Spleen (tissue), 11 donors: Measurements from ENCODE around the gene C11orf54. TPM values are rescaled to one million over a fixed set of nuclear protein-coding genes. Genes with fewer than 3 reads are reported as not detected.
"Not testable (repeated sequence)": the region's sequence is repeated elsewhere in the genome, so short reads cannot be mapped to it uniquely, and the experiment has no call there.

Source experiments
- DNase-seq: peaks from one replicate; pipeline ENCODE4 v3.0.0-alpha.2; 2020
- H3K27ac ChIP-seq, 8 donors: fragments of 200-600 bp; sonication (generic) in 7 of 8; 1 replicate in 4 of 8; 2 replicates in 4 of 8; pipeline versions ENCODE4 v1.5.0 to v1.8.0; 2016 to 2021; ENCODE audit warnings: inconsistent platforms in 4 of 8, mild to moderate bottlenecking in 4 of 8, moderate library complexity in 1 of 8
- H3K27me3 ChIP-seq, 7 donors: fragments of 200-600 bp; sonication (generic) in 6 of 7; replicated peaks in 1 of 7; 1 replicate in 4 of 7; 2 replicates in 3 of 7; pipeline versions ENCODE4 v1.5.0 to v1.8.0; 2016 to 2021; ENCODE audit warnings: inconsistent platforms in 3 of 7, mild to moderate bottlenecking in 1 of 7
- H3K36me3 ChIP-seq, 6 donors: fragments of 200-600 bp; sonication (generic) in 5 of 6; 1 replicate in 4 of 6; 2 replicates in 2 of 6; pipeline versions ENCODE4 v1.5.0 to v1.8.0; 2016 to 2021; ENCODE audit warnings: inconsistent platforms in 2 of 6
- H3K4me1 ChIP-seq, 6 donors: fragments of 200-600 bp; sonication (generic) in 5 of 6; 1 replicate in 3 of 6; 2 replicates in 3 of 6; pipeline versions ENCODE4 v1.5.0 to v1.8.0; 2016 to 2021; ENCODE audit warnings: inconsistent platforms in 3 of 6
- H3K4me3 ChIP-seq, 8 donors: fragments of 200-600 bp; sonication (generic) in 7 of 8; 1 replicate in 4 of 8; 2 replicates in 4 of 8; pipeline versions ENCODE4 v1.5.0 to v1.8.0; 2016 to 2021; ENCODE audit warnings: inconsistent platforms in 4 of 8, mild to moderate bottlenecking in 4 of 8, moderate library complexity in 2 of 8
- H3K9me3 ChIP-seq, 8 donors: fragments of 200-600 bp; sonication (generic) in 7 of 8; 1 replicate in 4 of 8; 2 replicates in 4 of 8; pipeline versions ENCODE4 v1.5.0 to v1.8.0; 2016 to 2021; ENCODE audit warnings: inconsistent platforms in 4 of 8
- CTCF ChIP-seq, 11 experiments: fragments of 200-600 bp in 7 of 11; fragments of 450-650 bp in 4 of 11; sonication (generic) in 4 of 11; IDR thresholded peaks in 8 of 11; conservative IDR thresholded peaks in 3 of 11; 1 replicate in 7 of 11; 2 replicates in 4 of 11; pipeline versions ENCODE4 v1.4.0 to v1.8.0; 2016 to 2021; ENCODE audit warnings: antibody characterized with exemption in 11 of 11, inconsistent platforms in 4 of 11, mild to moderate bottlenecking in 1 of 11
- POLR2A ChIP-seq, 3 donors: fragments of 450-650 bp; IDR thresholded peaks; one replicate each; pipeline ENCODE4 v1.5.1; 2017; ENCODE audit warnings: antibody characterized with exemption in 3 of 3, mild to moderate bottlenecking in 1 of 3
- POLR2AphosphoS5 ChIP-seq, 3 donors: sonication (generic); formaldehyde crosslinking; IDR thresholded peaks; one replicate each; pipeline ENCODE4 v1.5.1; 2017; ENCODE audit warnings: antibody characterized with exemption in 3 of 3
- WGBS, 5 donors: extraction: QIAGEN DNeasy Blood & Tissue Kit in 3 of 5; methylation state at CpG; one replicate each; pipeline versions ENCODE4 v1.1.5 to v1.1.7; 2013 to 2018; 5-methylcytosine and 5-hydroxymethylcytosine counted together
- intact Hi-C: fragments of 100-400 bp; cut with DNase I; formaldehyde crosslinking; loops from one replicate; pipeline ENCODE4 v1.15.0; 2023; ENCODE audit warnings: low total_unique reads
- polyA plus RNA-seq, 3 donors: library from polyadenylated mRNA; stranded (reverse); fragments of 200-250 nt; gene quantifications; one replicate each; pipeline ENCODE4 v1.2.1, GENCODE V29; 2013
- total RNA-seq, 7 donors: library from RNA; depleted of rRNA in 3 of 7; stranded (reverse); fragments of >200 nt in 3 of 7; fragmentation: NEBNext Ultra II Directional in 4 of 7; extraction: Animal tissue kit (Norgen Biotek cat#: 25700) in 4 of 7; gene quantifications; one replicate each; pipeline versions ENCODE4 v1.1.0 to v1.2.1, GENCODE V29; 2016 to 2021
- donor health status: healthy with polysubstance abuse.
- donor health status: DM: no; HTN: no; CAD: no; lungs with moderate emphysema.
- donor health status: DM: no; HTN: no; CAD: no.
- donor health status: Bipolar disorder and iron deficiency.
- donor health status: healthy.
- donor health status: DM: no; HTN: no; CAD: no.
- donor health status: DM: yes; HTN: yes; CAD: no.

C11orf54 gene
- total and polyA plus RNA-seq, 10 donors, result 10.5 to 36.3 (median 24.9) TPM

GRCh38 chr11:93773045-93773477 is 31.6 kb downstream of the C11orf54 start:
- TF ChIP-seq POLR2AphosphoS5 (IDR thresholded peaks at IDR 0.05), result no peak
- no peak for TF ChIP-seq POLR2A (IDR thresholded peaks at IDR 0.05)
- no peak for TF ChIP-seq CTCF (IDR thresholded peaks at IDR 0.05 in 8 of 11, conservative IDR thresholded peaks at IDR 0.05 in 3 of 11)
- intact Hi-C loops, result no loop called here
- H3K4me1 ChIP-seq, result no peaks in the 10 kb centered on the region
- no peak overlapping the region for H3K4me3 ChIP-seq
- H3K27me3 ChIP-seq, result no peaks in the 10 kb centered on the region
- no peak overlapping the region for H3K27ac ChIP-seq
- peaks cover 0 to 13% (median 6%) of the 10 kb centered on the region in 8 donors for H3K9me3 ChIP-seq
- DNase-seq, result no peak
- no peaks in the 10 kb centered on the region for H3K36me3 ChIP-seq
- WGBS, 5 donors, result 86 to 96% (median 93%) methylated on average over 3 of the region's 3 CpGs

GRCh38 chr11:93773601-93774200 is 32.2 kb downstream of the C11orf54 start:
- Histone ChIP-seq H3K36me3 (no peaks in the 10 kb centered on the region), H3K27ac (no peak overlapping the region), H3K9me3 (peaks cover 0 to 13% (median 6%) of the 10 kb centered on the region in 8 donors), H3K4me3 (no peak overlapping the region), H3K4me1 (no peaks in the 10 kb centered on the region), H3K27me3 (no peaks in the 10 kb centered on the region)
- 89 to 100% (median 93%) methylated on average over 6 to 10 of the region's 10 CpGs for WGBS, 5 donors
- intact Hi-C loops, result no loop called here
- no peak for DNase-seq
- TF ChIP-seq CTCF (IDR thresholded peaks at IDR 0.05 in 8 of 11, conservative IDR thresholded peaks at IDR 0.05 in 3 of 11) (no peak), POLR2AphosphoS5 (IDR thresholded peaks at IDR 0.05) (no peak), POLR2A (IDR thresholded peaks at IDR 0.05) (no peak)

GRCh38 chr11:93774560-93774959 is 33.1 kb downstream of the C11orf54 start:
- H3K36me3 ChIP-seq, intact Hi-C loops, H3K4me1 ChIP-seq, DNase-seq, H3K27me3 ChIP-seq, H3K27ac ChIP-seq, H3K4me3 ChIP-seq: not testable (repeated sequence)
- 82 to 89% (median 84%) methylated on average over 3 of the region's 3 CpGs for WGBS, 5 donors
- H3K9me3 ChIP-seq, result peaks cover 0 to 13% (median 6%) of the 10 kb centered on the region in 8 donors

GRCh38 chr11:93775289-93775688 is 33.8 kb downstream of the C11orf54 start:
- WGBS, 5 donors, result 62 to 80% (median 71%) methylated on average over 2 of the region's 2 CpGs
- H3K9me3 ChIP-seq, result peaks cover 0 to 13% (median 6%) of the 10 kb centered on the region in 8 donors
- H3K27ac ChIP-seq, result no peak overlapping the region
- no peaks in the 10 kb centered on the region for H3K4me1 ChIP-seq
- no peak for DNase-seq
- H3K4me3 ChIP-seq, result no peak overlapping the region
- no peaks in the 10 kb centered on the region for H3K27me3 ChIP-seq
- TF ChIP-seq POLR2AphosphoS5 (IDR thresholded peaks at IDR 0.05) (no peak), CTCF (IDR thresholded peaks at IDR 0.05 in 8 of 11, conservative IDR thresholded peaks at IDR 0.05 in 3 of 11) (no peak), POLR2A (IDR thresholded peaks at IDR 0.05) (no peak)
- H3K36me3 ChIP-seq, result no peaks in the 10 kb centered on the region
- intact Hi-C loops, result no loop called here
